ENCODE results near the gene GPALPP1. TPM values are rescaled to one million over a fixed set of nuclear protein-coding genes. Genes with fewer than 3 reads are reported as not detected.

Gene GPALPP1
- total RNA-seq, 2 donors from 2014 or later: 9.0 to 14.6 TPM

GRCh38 chr13:44989941-44990340 is 603 bp downstream of the GPALPP1 start:
- no peaks in the 10 kb centered on the region for H3K36me3 ChIP-seq
- peak overlapping the region; percentile 92 to 95 for H3K4me3 ChIP-seq
- no peak for TF ChIP-seq CTCF (IDR thresholded peaks at IDR 0.05)
- H3K27me3 ChIP-seq: no peaks in the 10 kb centered on the region
- no peak for DNase-seq (ENCODE audit: low spot score)
- H3K27ac ChIP-seq: peak overlapping the region; percentile 82 to 87
- peaks cover 0 to 32% of the 10 kb centered on the region in 2 donors for H3K4me1 ChIP-seq
- H3K9me3 ChIP-seq: no peaks in the 10 kb centered on the region

- Histone ChIP-seq H3K4me3 (no peak overlapping the region), H3K9me3 (no peaks in the 10 kb centered on the region), H3K27ac (no peak overlapping the region), H3K27me3 (no peaks in the 10 kb centered on the region), H3K36me3 (peaks cover 32% of the 10 kb centered on the region), H3K4me1 (no peaks in the 10 kb centered on the region)
- no peak for DNase-seq (ENCODE audit: low spot score)
- no peak for TF ChIP-seq CTCF (IDR thresholded peaks at IDR 0.05)
Measured at GRCh38 chr13:45003417-45003816, 14.1 kb downstream of the GPALPP1 start.

GRCh38 chr13:45004096-45004495 is 14.8 kb downstream of the GPALPP1 start:
- no peak for DNase-seq (ENCODE audit: low spot score)
- Histone ChIP-seq H3K9me3 (no peaks in the 10 kb centered on the region), H3K4me3 (no peak overlapping the region), H3K27me3 (no peaks in the 10 kb centered on the region), H3K27ac (no peak overlapping the region), H3K36me3 (peaks cover 37% of the 10 kb centered on the region), H3K4me1 (no peaks in the 10 kb centered on the region)
- TF ChIP-seq CTCF (IDR thresholded peaks at IDR 0.05): no peak

GRCh38 chr13:45007225-45007624 is 17.9 kb downstream of the GPALPP1 start:
- H3K36me3 ChIP-seq: peaks cover 55% of the 10 kb centered on the region
- no peak overlapping the region for H3K4me3 ChIP-seq
- no peaks in the 10 kb centered on the region for H3K9me3 ChIP-seq
- no peak for DNase-seq (ENCODE audit: low spot score)
- H3K4me1 ChIP-seq: no peaks in the 10 kb centered on the region
- TF ChIP-seq CTCF (IDR thresholded peaks at IDR 0.05): no peak
- H3K27ac ChIP-seq: no peak overlapping the region
- no peaks in the 10 kb centered on the region for H3K27me3 ChIP-seq

- Histone ChIP-seq H3K9me3 (no peaks in the 10 kb centered on the region), H3K36me3 (peaks cover 49% of the 10 kb centered on the region), H3K27ac (no peak overlapping the region), H3K27me3 (no peaks in the 10 kb centered on the region), H3K4me1 (no peaks in the 10 kb centered on the region), H3K4me3 (no peak overlapping the region)
- TF ChIP-seq CTCF (IDR thresholded peaks at IDR 0.05): no peak
- DNase-seq (ENCODE audit: low spot score): no peak
Measured at GRCh38 chr13:45007823-45008222, 18.5 kb downstream of the GPALPP1 start.

GRCh38 chr13:45011198-45011597 is 21.9 kb downstream of the GPALPP1 start:
- H3K27ac ChIP-seq: no peak overlapping the region
- no peaks in the 10 kb centered on the region for H3K9me3 ChIP-seq
- H3K4me1 ChIP-seq: no peaks in the 10 kb centered on the region
- TF ChIP-seq CTCF (IDR thresholded peaks at IDR 0.05): no peak
- no peaks in the 10 kb centered on the region for H3K27me3 ChIP-seq
- H3K36me3 ChIP-seq: peaks cover 48% of the 10 kb centered on the region
- H3K4me3 ChIP-seq: no peak overlapping the region
- DNase-seq (ENCODE audit: low spot score): no peak
